Neural progenitor cell (in vitro differentiated cells): ENCODE measurements around the gene ZC3H7A. TPM values are rescaled to one million over a fixed set of nuclear protein-coding genes. Genes with fewer than 3 reads are reported as not detected.

Experiments
- DNase-seq: peaks from one replicate; pipeline ENCODE4 v3.0.0-alpha.2; 2016; ENCODE audit warnings: low spot score
- H2AFZ ChIP-seq: fragments of 200-600 bp; sonication (generic); replicated peaks from 2 replicates; pipeline ENCODE4 v1.6.1; 2016; ENCODE audit warnings: antibody characterized with exemption
- H3F3A ChIP-seq: fragments of 200-600 bp; sonication (generic); 2 replicates; pipeline ENCODE4 v1.6.1; 2016; ENCODE audit warnings: antibody characterized with exemption, low read depth
- H3K27ac ChIP-seq: fragments of 200-600 bp; sonication (generic); 2 replicates; pipeline ENCODE4 v1.5.1; 2016; ENCODE audit warnings: mild to moderate bottlenecking
- H3K27me3 ChIP-seq: fragments of 200-600 bp; sonication (generic); 2 replicates; pipeline ENCODE4 v1.6.1; 2016; ENCODE audit warnings: mild to moderate bottlenecking, moderate library complexity
- H3K36me3 ChIP-seq: fragments of 200-600 bp; sonication (generic); 2 replicates; pipeline ENCODE4 v1.5.1; 2016
- H3K4me1 ChIP-seq: fragments of 200-600 bp; sonication (generic); 2 replicates; pipeline ENCODE4 v1.6.1; 2016; ENCODE audit warnings: mixed run types
- H3K4me2 ChIP-seq: fragments of 200-600 bp; sonication (generic); 2 replicates; pipeline ENCODE4 v1.6.1; 2016
- H3K4me3 ChIP-seq: fragments of 200-600 bp; sonication (generic); 2 replicates; pipeline ENCODE4 v1.5.1; 2016
- H3K79me2 ChIP-seq: fragments of 200-600 bp; sonication (generic); 2 replicates; pipeline ENCODE4 v1.6.1; 2016; ENCODE audit warnings: low read depth
- H3K9ac ChIP-seq: fragments of 200-600 bp; sonication (generic); 2 replicates; pipeline ENCODE4 v1.6.1; 2016
- H3K9me3 ChIP-seq: fragments of 200-600 bp; sonication (generic); 2 replicates; pipeline ENCODE4 v1.5.1; 2016; ENCODE audit warnings: low read depth
- H4K20me1 ChIP-seq: fragments of 200-600 bp; sonication (generic); 2 replicates; pipeline ENCODE4 v1.6.1; 2016; ENCODE audit warnings: low read depth
- H3K27ac Mint-ChIP-seq: 3 replicates; pipeline ENCODE4 v1.8.0; 2021; ENCODE audit warnings: mixed read lengths
- H3K27me3 Mint-ChIP-seq: 2 replicates; pipeline ENCODE4 v1.8.0; 2022; ENCODE audit warnings: low read depth, mild to moderate bottlenecking, inconsistent platforms, moderate library complexity, mixed read lengths; ENCODE audit not compliant: insufficient read depth
- H3K36me3 Mint-ChIP-seq: 3 replicates; pipeline ENCODE4 v1.8.0; 2021; ENCODE audit warnings: mixed read lengths
- H3K4me1 Mint-ChIP-seq: 3 replicates; pipeline ENCODE4 v1.8.0; 2021; ENCODE audit warnings: mixed read lengths
- H3K4me3 Mint-ChIP-seq: 3 replicates; pipeline ENCODE4 v1.8.0; 2021; ENCODE audit warnings: mild to moderate bottlenecking, moderate library complexity, mixed read lengths
- H3K9me3 Mint-ChIP-seq: 3 replicates; pipeline ENCODE4 v1.8.0; 2020; ENCODE audit warnings: mixed read lengths
- CTCF ChIP-seq: fragments of 200-600 bp; sonication (generic); IDR thresholded peaks from 2 replicates; pipeline ENCODE4 v1.5.1; 2017; ENCODE audit warnings: antibody characterized with exemption, mild to moderate bottlenecking
- EZH2 ChIP-seq: fragments of 200-600 bp; sonication (generic); IDR thresholded peaks from 2 replicates; pipeline ENCODE4 v1.6.1; 2017; ENCODE audit warnings: antibody characterized with exemption, mild to moderate bottlenecking, moderate library complexity
- EZH2phosphoT487 ChIP-seq: fragments of 200-600 bp; sonication (generic); IDR thresholded peaks from 2 replicates; pipeline ENCODE4 v1.6.1; 2017; ENCODE audit warnings: antibody characterized with exemption
- total RNA-seq: library from RNA; depleted of rRNA; stranded (reverse); fragments of >200 nt; gene quantifications from 2 replicates; pipeline ENCODE4 v1.2.3, GENCODE V29; 2015; ENCODE audit warnings: low replicate concordance

Gene ZC3H7A
- total RNA-seq, 1 donor from 2014 or later: 82.6 TPM

GRCh38 chr16:11835891-11836649 lies 39.0 kb upstream of the ZC3H7A start:
- H4K20me1 ChIP-seq: peaks cover 3% of the 10 kb centered on the region
- no peaks in the 10 kb centered on the region for H3K27me3 Mint-ChIP-seq
- peaks cover 28% of the 10 kb centered on the region for H3F3A ChIP-seq
- no peak for TF ChIP-seq CTCF
- TF ChIP-seq EZH2: no peak
- TF ChIP-seq EZH2phosphoT487: no peak
- H3K4me1 ChIP-seq: no peaks in the 10 kb centered on the region
- no peaks in the 10 kb centered on the region for H3K79me2 ChIP-seq
- H3K27ac ChIP-seq: no peak overlapping the region
- no peak for DNase-seq
- H3K36me3 ChIP-seq: peaks cover 13% of the 10 kb centered on the region
- H3K27me3 ChIP-seq: no peaks in the 10 kb centered on the region
- H3K4me3 ChIP-seq: no peak overlapping the region
- H3K27ac Mint-ChIP-seq: peak overlapping the region; percentile 36
- H3K9me3 Mint-ChIP-seq: no peaks in the 10 kb centered on the region
- no peak overlapping the region for H3K4me3 Mint-ChIP-seq
- H3K4me2 ChIP-seq: no peak overlapping the region
- H3K4me1 Mint-ChIP-seq: no peaks in the 10 kb centered on the region
- no peak overlapping the region for H3K9ac ChIP-seq
- no peak overlapping the region for H2AFZ ChIP-seq
- peaks cover 19% of the 10 kb centered on the region for H3K36me3 Mint-ChIP-seq
- no peaks in the 10 kb centered on the region for H3K9me3 ChIP-seq

- Mint-ChIP-seq H3K27me3 (no peaks in the 10 kb centered on the region), H3K36me3 (peaks cover 19% of the 10 kb centered on the region), H3K4me1 (no peaks in the 10 kb centered on the region), H3K4me3 (no peak overlapping the region), H3K27ac (no peak overlapping the region), H3K9me3 (no peaks in the 10 kb centered on the region)
- Histone ChIP-seq H3K9ac (no peak overlapping the region), H3K4me3 (no peak overlapping the region), H3K36me3 (peaks cover 5% of the 10 kb centered on the region), H3K4me2 (no peak overlapping the region), H3K4me1 (no peaks in the 10 kb centered on the region), H3F3A (peaks cover 28% of the 10 kb centered on the region), H2AFZ (no peak overlapping the region), H4K20me1 (peaks cover 3% of the 10 kb centered on the region), H3K27me3 (no peaks in the 10 kb centered on the region), H3K9me3 (no peaks in the 10 kb centered on the region), H3K27ac (no peak overlapping the region), H3K79me2 (no peaks in the 10 kb centered on the region)
- no peak for DNase-seq
- TF ChIP-seq CTCF (no peak), EZH2phosphoT487 (no peak), EZH2 (no peak)
Observed at GRCh38 chr16:11835309-11835708, 38.3 kb upstream of the ZC3H7A start.

GRCh38 chr16:11833951-11834695 lies 37.1 kb upstream of the ZC3H7A start:
- Mint-ChIP-seq H3K4me1 (no peaks in the 10 kb centered on the region), H3K27ac (no peak overlapping the region), H3K36me3 (peaks cover 13% of the 10 kb centered on the region), H3K27me3 (no peaks in the 10 kb centered on the region), H3K9me3 (no peaks in the 10 kb centered on the region), H3K4me3 (no peak overlapping the region)
- Histone ChIP-seq H2AFZ (no peak overlapping the region), H3K36me3 (no peaks in the 10 kb centered on the region), H3K27me3 (no peaks in the 10 kb centered on the region), H3F3A (peaks cover 28% of the 10 kb centered on the region), H3K79me2 (no peaks in the 10 kb centered on the region), H3K4me3 (no peak overlapping the region), H4K20me1 (no peaks in the 10 kb centered on the region), H3K9ac (no peak overlapping the region), H3K4me1 (no peaks in the 10 kb centered on the region), H3K9me3 (no peaks in the 10 kb centered on the region), H3K27ac (no peak overlapping the region), H3K4me2 (no peak overlapping the region)
- no peak for TF ChIP-seq EZH2phosphoT487
- no peak for TF ChIP-seq CTCF
- TF ChIP-seq EZH2: no peak
- no peak for DNase-seq
